Body of pancreas (tissue), 4 donors: ENCODE measurements around the gene BCO1. TPM values are rescaled to one million over a fixed set of nuclear protein-coding genes. Genes with fewer than 3 reads are reported as not detected.

Experiments used
- ATAC-seq: fragments of 150-250 bp; one replicate; pipeline ENCODE4 v1.9.1; 2016
- DNase-seq, 4 donors: peaks; one replicate each; pipeline ENCODE4 v3.0.0-alpha.2; 2019
- H3K27ac ChIP-seq, 4 donors: fragments of 200-600 bp; sonication (generic); 1 replicate in 3 of 4; 2 replicates in 1 of 4; pipeline versions ENCODE4 v1.5.1 to v1.6.1; 2016 to 2019; ENCODE audit warnings: mild to moderate bottlenecking in 1 of 4, mixed read lengths in 1 of 4, moderate library complexity in 1 of 4
- H3K27me3 ChIP-seq, 2 donors: fragments of 200-600 bp; sonication (generic); one replicate each; pipeline ENCODE4 v1.6.0; 2016; ENCODE audit warnings: mild to moderate bottlenecking in 1 of 2
- H3K36me3 ChIP-seq, 2 donors: fragments of 200-600 bp; sonication (generic); replicated peaks in 1 of 2; 2 replicates each; pipeline ENCODE4 v1.5.1; 2016; ENCODE audit warnings: low read depth in 2 of 2; ENCODE audit not compliant: insufficient read depth in 1 of 2
- H3K4me1 ChIP-seq: fragments of 200-600 bp; sonication (generic); one replicate; pipeline ENCODE4 v1.6.0; 2016
- H3K4me3 ChIP-seq, 2 donors: fragments of 200-600 bp; sonication (generic); 1 replicate in 1 of 2; 2 replicates in 1 of 2; pipeline ENCODE4 v1.5.1; 2016 to 2019
- H3K9me3 ChIP-seq, 3 donors: fragments of 200-600 bp; sonication (generic); 1 replicate in 2 of 3; 2 replicates in 1 of 3; pipeline ENCODE4 v1.5.1; 2016
- CTCF ChIP-seq, 7 experiments: fragments of 450-650 bp in 4 of 7; fragments of 200-600 bp in 3 of 7; sonication (generic) in 3 of 7; IDR thresholded peaks; one replicate each; pipeline ENCODE4 v1.5.1; 2016 to 2019; ENCODE audit warnings: antibody characterized with exemption in 7 of 7
- POLR2A ChIP-seq, 3 donors: fragments of 450-650 bp; IDR thresholded peaks; one replicate each; pipeline ENCODE4 v1.6.1; 2016; ENCODE audit warnings: antibody characterized with exemption in 3 of 3, mild to moderate bottlenecking in 2 of 3
- WGBS, 2 donors: methylation state at CpG; one replicate each; pipeline ENCODE4 v1.1.5; 2017; 5-methylcytosine and 5-hydroxymethylcytosine counted together
- intact Hi-C: fragments of 100-400 bp; cut with DNase I; formaldehyde crosslinking; loops from one replicate; pipeline ENCODE4 v1.15.1; 2023
- total RNA-seq, 2 donors: library from RNA; depleted of rRNA; stranded (reverse); fragments of >200 nt; gene quantifications; one replicate each; pipeline ENCODE4 v1.1.0, GENCODE V29; 2016

The BCO1 gene
- total RNA-seq, 2 donors from 2014 or later, result not detected

GRCh38 chr16:81266680-81267095 lies 28.2 kb downstream of the BCO1 start:
- DNase-seq, result no peak
- no peak for ATAC-seq
- WGBS, 2 donors, result 67 to 75% methylated on average over 7 of the region's 7 CpGs
- Histone ChIP-seq H3K27me3 (no peaks in the 10 kb centered on the region), H3K36me3 (no peaks in the 10 kb centered on the region), H3K9me3 (no peaks in the 10 kb centered on the region), H3K4me1 (no peaks in the 10 kb centered on the region), H3K27ac (no peak overlapping the region), H3K4me3 (no peak overlapping the region)
- TF ChIP-seq POLR2A (IDR thresholded peaks at IDR 0.05), result no peak
- TF ChIP-seq CTCF (IDR thresholded peaks at IDR 0.05), result no peak
- intact Hi-C loops, result no loop called here

- H3K4me3 ChIP-seq, result no peak overlapping the region
- TF ChIP-seq CTCF (IDR thresholded peaks at IDR 0.05) (no peak), POLR2A (IDR thresholded peaks at IDR 0.05) (no peak)
- no peaks in the 10 kb centered on the region for H3K4me1 ChIP-seq
Observed at GRCh38 chr16:81268509-81268908, 30.0 kb downstream of the BCO1 start.

DNA sequence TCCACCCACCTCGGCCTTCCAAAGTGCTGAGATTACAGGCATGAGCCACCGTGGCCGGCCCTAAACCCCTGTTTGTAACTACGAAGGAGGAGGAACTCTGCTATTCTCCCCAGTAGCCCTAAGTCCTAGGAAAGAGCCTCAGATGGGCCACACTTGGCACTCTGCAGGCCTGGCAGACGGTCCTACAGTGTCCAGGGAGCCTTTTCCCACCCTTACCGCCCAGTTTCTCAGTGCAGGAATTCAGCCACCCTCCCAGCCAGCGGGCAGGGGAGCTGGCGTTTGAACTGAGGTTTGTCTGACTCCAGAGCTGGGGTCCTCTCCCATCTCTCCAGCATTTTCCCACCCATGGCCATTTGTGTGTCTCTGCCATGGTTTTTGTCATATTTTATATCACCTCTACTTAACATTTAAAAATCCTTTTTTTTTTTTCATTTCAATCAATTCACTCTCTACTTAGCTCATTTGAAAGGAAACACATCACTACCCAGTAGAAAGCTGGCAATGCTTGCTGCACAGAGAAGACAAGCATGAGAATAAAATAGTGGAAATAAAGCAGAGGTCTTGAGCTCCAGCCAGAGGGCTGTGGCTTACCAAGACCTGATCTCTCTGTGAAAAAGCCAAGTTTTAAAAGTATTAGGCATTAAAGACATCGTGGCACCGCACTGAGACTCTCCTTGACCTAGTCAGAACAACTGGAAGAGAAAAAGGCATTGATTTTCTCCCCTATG lies 34.9 kb downstream of the BCO1 start:
- Histone ChIP-seq H3K9me3 (no peaks in the 10 kb centered on the region), H3K27me3 (no peaks in the 10 kb centered on the region), H3K4me3 (no peak overlapping the region), H3K4me1 (no peaks in the 10 kb centered on the region), H3K27ac (no peak overlapping the region), H3K36me3 (no peaks in the 10 kb centered on the region)
- intact Hi-C loops, result no loop called here
- DNase-seq, result no peak
- 54 to 66% methylated on average over 10 of the region's 10 CpGs for WGBS, 2 donors
- no peak for ATAC-seq
- TF ChIP-seq CTCF (IDR thresholded peaks at IDR 0.05), result no peak

More at GRCh38 chr16:81268509-81268908, 30.0 kb downstream of the BCO1 start:
- Histone ChIP-seq H3K9me3 (no peaks in the 10 kb centered on the region), H3K36me3 (no peaks in the 10 kb centered on the region), H3K27ac (no peak overlapping the region), H3K27me3 (no peaks in the 10 kb centered on the region)
- ATAC-seq (no peak), DNase-seq (no peak)
- 74 to 77% methylated on average over 5 of the region's 5 CpGs for WGBS, 2 donors
- intact Hi-C loops, result no loop called here

DNA sequence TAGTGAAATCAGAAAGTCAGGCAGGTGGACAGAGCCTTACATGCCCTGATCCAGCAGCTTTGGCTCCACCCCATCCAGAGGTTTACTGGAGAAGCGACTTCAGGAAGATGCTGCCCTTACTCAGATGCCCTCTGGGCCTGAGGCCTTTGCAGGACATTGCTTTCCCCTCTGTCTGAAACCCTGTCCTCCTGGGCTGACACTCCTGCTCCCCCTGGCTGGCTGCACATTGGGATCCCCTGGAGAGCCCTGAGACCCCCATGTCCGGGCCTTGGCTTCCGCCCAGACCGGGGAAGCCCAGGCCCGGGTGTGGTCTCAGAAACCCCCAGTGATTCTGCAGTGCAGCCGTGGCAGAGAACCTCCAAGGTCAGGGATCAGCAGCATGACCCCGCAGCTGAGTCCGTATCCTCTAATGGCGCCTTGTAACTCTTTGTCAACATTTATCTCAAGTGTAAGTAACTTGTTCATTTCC lies 36.6 kb downstream of the BCO1 start:
- WGBS, 2 donors, result 67 to 68% methylated on average over 5 to 9 of the region's 9 CpGs
- ATAC-seq, result no peak
- intact Hi-C loops, result no loop called here
- H3K27me3 ChIP-seq, result no peaks in the 10 kb centered on the region
- no peak overlapping the region for H3K27ac ChIP-seq
- H3K36me3 ChIP-seq, result no peaks in the 10 kb centered on the region
- H3K4me1 ChIP-seq, result no peaks in the 10 kb centered on the region
- H3K9me3 ChIP-seq, result no peaks in the 10 kb centered on the region
- TF ChIP-seq POLR2A (IDR thresholded peaks at IDR 0.05) (no peak), CTCF (IDR thresholded peaks at IDR 0.05) (no peak)
- no peak overlapping the region for H3K4me3 ChIP-seq
- no peak for DNase-seq

- Histone ChIP-seq H3K4me3 (no peak overlapping the region), H3K36me3 (no peaks in the 10 kb centered on the region), H3K9me3 (no peaks in the 10 kb centered on the region), H3K27ac (no peak overlapping the region), H3K27me3 (no peaks in the 10 kb centered on the region), H3K4me1 (no peaks in the 10 kb centered on the region)
- intact Hi-C loops, result no loop called here
- 87 to 100% methylated on average over 1 to 9 of the region's 9 CpGs for WGBS, 2 donors
- DNase-seq, result no peak
- no peak for ATAC-seq
- no peak for TF ChIP-seq POLR2A (IDR thresholded peaks at IDR 0.05)
- TF ChIP-seq CTCF (IDR thresholded peaks at IDR 0.05), result no peak
Observed at GRCh38 chr16:81275795-81276194, 37.3 kb downstream of the BCO1 start.
